BLaER1 (cell line): Measurements from ENCODE around the gene TRMO.
A peak's percentile ranks its signal among the peaks of the same experiment; 100 is the strongest.

ENCODE experiments used
- H3K27ac ChIP-seq: shearing (Covaris generic); formaldehyde crosslinking; 2 replicates; pipeline ENCODE4 v1.8.1; 2022
- H3K27me3 ChIP-seq: shearing (Covaris generic); formaldehyde crosslinking; 2 replicates; pipeline ENCODE4 v1.8.1; 2022
- H3K36me3 ChIP-seq: shearing (Covaris generic); formaldehyde crosslinking; 2 replicates; pipeline ENCODE4 v1.8.1; 2022
- H3K4me1 ChIP-seq: shearing (Covaris generic); formaldehyde crosslinking; 2 replicates; pipeline ENCODE4 v1.8.1; 2022
- H3K4me2 ChIP-seq: shearing (Covaris generic); formaldehyde crosslinking; 2 replicates; pipeline ENCODE4 v1.8.1; 2022
- H3K4me3 ChIP-seq: shearing (Covaris generic); formaldehyde crosslinking; 2 replicates; pipeline ENCODE4 v1.8.1; 2022
- H3K9ac ChIP-seq: shearing (Covaris generic); formaldehyde crosslinking; 2 replicates; pipeline ENCODE4 v1.8.1; 2022
- H3K9me3 ChIP-seq: shearing (Covaris generic); formaldehyde crosslinking; 2 replicates; pipeline ENCODE4 v1.8.1; 2022
- H4K20me1 ChIP-seq: shearing (Covaris generic); formaldehyde crosslinking; 2 replicates; pipeline ENCODE4 v1.8.1; 2022
- Cebpa-rat ChIP-seq: shearing (Covaris generic); IDR thresholded peaks from 2 replicates; pipeline ENCODE4 v1.8.1; 2022

TRMO gene

DNA sequence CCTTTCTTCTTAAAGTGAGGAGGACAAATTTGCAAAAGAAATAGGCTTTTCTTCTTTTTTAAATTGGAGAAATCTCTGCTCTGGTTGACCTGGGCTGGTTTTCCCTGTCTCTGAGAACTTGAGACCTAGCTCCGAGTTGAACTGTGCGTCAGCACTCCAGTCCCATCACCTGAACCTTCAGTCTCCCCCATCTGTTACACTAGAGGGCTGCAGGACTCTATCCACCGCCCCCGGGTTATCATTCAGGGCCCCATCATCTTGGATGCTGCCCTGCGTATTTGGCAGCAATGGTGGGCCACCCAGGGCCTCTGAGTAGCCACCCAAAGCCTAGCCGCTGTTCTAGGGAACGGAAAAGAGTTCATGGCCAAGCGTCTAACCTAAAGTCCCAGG is 66.8 kb downstream of the TRMO start:
- Histone ChIP-seq H3K4me1 (no peaks in the 10 kb centered on the region), H3K27ac (no peak overlapping the region), H3K4me2 (no peak overlapping the region), H4K20me1 (no peaks in the 10 kb centered on the region), H3K4me3 (no peak overlapping the region), H3K9ac (no peak overlapping the region), H3K27me3 (peaks cover 97% of the 10 kb centered on the region), H3K9me3 (peaks cover 63% of the 10 kb centered on the region), H3K36me3 (0 out of 2 replicates have a peak, but pooled peaks cover 4% of the 10 kb centered on the region)
- no peak for TF ChIP-seq Cebpa-rat

DNA sequence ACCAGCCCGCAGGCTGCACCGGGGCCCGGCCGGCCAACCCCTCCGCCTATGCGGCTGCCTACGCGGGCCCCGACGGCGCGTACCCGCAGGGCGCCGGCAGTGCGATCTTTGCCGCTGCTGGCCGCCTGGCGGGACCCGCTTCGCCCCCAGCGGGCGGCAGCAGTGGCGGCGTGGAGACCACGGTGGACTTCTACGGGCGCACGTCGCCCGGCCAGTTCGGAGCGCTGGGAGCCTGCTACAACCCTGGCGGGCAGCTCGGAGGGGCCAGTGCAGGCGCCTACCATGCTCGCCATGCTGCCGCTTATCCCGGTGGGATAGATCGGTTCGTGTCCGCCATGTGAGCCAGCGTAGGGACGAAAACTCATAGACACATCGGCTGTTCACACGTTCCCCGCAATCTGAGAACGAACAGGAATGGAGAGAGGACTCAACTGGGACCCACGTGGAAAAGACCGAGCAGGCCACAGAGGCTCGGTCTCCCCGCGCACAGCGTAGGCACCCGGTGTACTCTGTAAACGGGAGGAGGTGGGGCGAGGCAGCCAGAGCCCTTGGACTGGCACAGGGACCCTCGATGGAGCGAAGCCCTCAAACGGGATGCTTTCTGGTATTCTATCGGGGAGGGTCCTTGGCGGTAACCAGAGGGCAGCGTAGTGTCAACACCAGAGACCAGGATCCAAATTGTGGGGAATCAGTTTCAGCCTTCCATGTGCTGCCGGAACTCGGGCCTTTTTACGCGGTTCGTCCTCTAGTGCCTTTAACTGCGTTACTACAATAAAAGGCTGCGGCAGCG is 67.4 kb downstream of the TRMO start:
- no peaks in the 10 kb centered on the region for H3K4me1 ChIP-seq
- TF ChIP-seq Cebpa-rat, result no peak
- no peak overlapping the region for H3K9ac ChIP-seq
- H3K4me2 ChIP-seq, result no peak overlapping the region
- no peak overlapping the region for H3K27ac ChIP-seq
- no peaks in the 10 kb centered on the region for H4K20me1 ChIP-seq
- H3K27me3 ChIP-seq, result peaks cover 99% of the 10 kb centered on the region
- H3K4me3 ChIP-seq, result peak overlapping the region; percentile 49
- 0 out of 2 replicates have a peak, but pooled peaks cover 4% of the 10 kb centered on the region for H3K36me3 ChIP-seq
- peaks cover 65% of the 10 kb centered on the region for H3K9me3 ChIP-seq
